Activated CD8-positive, alpha-beta memory T cell treated with anti-CD3 and anti-CD28 coated beads, Interleukin-2, amount 50 U/mL, for 4 hours (primary cell): ENCODE data around the gene REPS2.
"Not testable (repeated sequence)": the region's sequence is repeated elsewhere in the genome, so short reads cannot be mapped to it uniquely, and the experiment has no call there.

Source experiments
- DNase-seq: peaks from one replicate; pipeline ENCODE4 v3.0.0-alpha.2; 2020

Gene REPS2

GRCh38 chrX:16946361-16946964 lies at the start of gene REPS2:
Gene REPS2 (plus strand): TSS chrX:16946658. CDS start chrX:16946862, 204 bp downstream.
- peak; percentile 72 for DNase-seq

- no peak for DNase-seq
Measured at GRCh38 chrX:16897445-16897844, 49.0 kb upstream of the REPS2 start.

- no peak for DNase-seq
Measured at GRCh38 chrX:16903274-16904022, 43.0 kb upstream of the REPS2 start.

GRCh38 chrX:16910376-16910775 lies 36.1 kb upstream of the REPS2 start:
- no peak for DNase-seq

- no peak for DNase-seq
Measured at GRCh38 chrX:16914058-16914457, 32.4 kb upstream of the REPS2 start.

GRCh38 chrX:16916561-16916960 lies 29.9 kb upstream of the REPS2 start:
- DNase-seq, result no peak

- DNase-seq, result no peak
Measured at GRCh38 chrX:16917120-16917519, 29.3 kb upstream of the REPS2 start.

GRCh38 chrX:16918979-16919378 lies 27.5 kb upstream of the REPS2 start:
- DNase-seq, result no peak

GRCh38 chrX:16920075-16920474 lies 26.4 kb upstream of the REPS2 start:
- no peak for DNase-seq

GRCh38 chrX:16923157-16923556 lies 23.3 kb upstream of the REPS2 start:
- no peak for DNase-seq

- DNase-seq, result no peak
Measured at GRCh38 chrX:16924631-16925480, 21.6 kb upstream of the REPS2 start.

GRCh38 chrX:16930392-16930791 lies 16.1 kb upstream of the REPS2 start:
- DNase-seq, result no peak

- no peak for DNase-seq
Measured at GRCh38 chrX:16931371-16931770, 15.1 kb upstream of the REPS2 start.

- no peak for DNase-seq
Measured at GRCh38 chrX:16931855-16932575, 14.4 kb upstream of the REPS2 start.

GRCh38 chrX:16934185-16934584 lies 12.3 kb upstream of the REPS2 start:
- DNase-seq, result no peak

- DNase-seq, result peak; percentile 19
Measured at GRCh38 chrX:16946971-16947562, 609 bp downstream of the REPS2 start.

GRCh38 chrX:16950423-16950822 lies 4.0 kb downstream of the REPS2 start:
- no peak for DNase-seq

GRCh38 chrX:16953606-16954211 lies 7.3 kb downstream of the REPS2 start:
- no peak for DNase-seq

- no peak for DNase-seq
Measured at GRCh38 chrX:16957751-16958150, 11.3 kb downstream of the REPS2 start.

GRCh38 chrX:16958356-16958755 lies 11.9 kb downstream of the REPS2 start:
- no peak for DNase-seq

GRCh38 chrX:16962661-16963060 lies 16.2 kb downstream of the REPS2 start:
- DNase-seq, result not testable (repeated sequence)

GRCh38 chrX:16963216-16963615 lies 16.8 kb downstream of the REPS2 start:
- DNase-seq, result no peak
